Progenitor cell of endocrine pancreas (in vitro differentiated cells): ENCODE data around the gene MYBL2. TPM values are rescaled to one million over a fixed set of nuclear protein-coding genes. Genes with fewer than 3 reads are reported as not detected.
"Not testable (repeated sequence)": the region's sequence is repeated elsewhere in the genome, so short reads cannot be mapped to it uniquely, and the experiment has no call there.

Source experiments
- DNase-seq: peaks from one replicate; pipeline ENCODE4 v3.0.0; 2021; ENCODE audit warnings: low spot score; ENCODE audit not compliant: unreplicated experiment
- H3K27ac Mint-ChIP-seq: 2 replicates; pipeline ENCODE4 v1.8.0; 2021; ENCODE audit warnings: mild to moderate bottlenecking, moderate library complexity, mixed read lengths
- H3K27me3 Mint-ChIP-seq: 2 replicates; pipeline ENCODE4 v1.8.0; 2021; ENCODE audit warnings: mixed read lengths
- H3K36me3 Mint-ChIP-seq: 2 replicates; pipeline ENCODE4 v1.8.0; 2022; ENCODE audit warnings: mixed read lengths; ENCODE audit not compliant: insufficient read depth
- H3K4me1 Mint-ChIP-seq: 2 replicates; pipeline ENCODE4 v1.8.0; 2021; ENCODE audit warnings: low read depth, mixed read lengths
- H3K4me3 Mint-ChIP-seq: 2 replicates; pipeline ENCODE4 v1.8.0; 2021; ENCODE audit warnings: low read depth, mild to moderate bottlenecking, moderate library complexity, mixed read lengths
- H3K9me3 Mint-ChIP-seq: 2 replicates; pipeline ENCODE4 v1.8.0; 2021; ENCODE audit warnings: low read depth, mixed read lengths
- total RNA-seq: library from RNA; stranded (reverse); gene quantifications from 2 replicates; pipeline ENCODE4 v1.2.1, GENCODE V29; 2021
- TF ChIP-seq, protein P1 (sequence below): fragments of 200-600 bp; sonication (generic); IDR thresholded peaks from one replicate; pipeline ENCODE4 v1.5.0; 2021; ENCODE audit warnings: antibody characterized with exemption, mild to moderate bottlenecking; ENCODE audit not compliant: unreplicated experiment

MYBL2 gene
- total RNA-seq, 1 donor from 2014 or later, result 43.3 TPM

DNA sequence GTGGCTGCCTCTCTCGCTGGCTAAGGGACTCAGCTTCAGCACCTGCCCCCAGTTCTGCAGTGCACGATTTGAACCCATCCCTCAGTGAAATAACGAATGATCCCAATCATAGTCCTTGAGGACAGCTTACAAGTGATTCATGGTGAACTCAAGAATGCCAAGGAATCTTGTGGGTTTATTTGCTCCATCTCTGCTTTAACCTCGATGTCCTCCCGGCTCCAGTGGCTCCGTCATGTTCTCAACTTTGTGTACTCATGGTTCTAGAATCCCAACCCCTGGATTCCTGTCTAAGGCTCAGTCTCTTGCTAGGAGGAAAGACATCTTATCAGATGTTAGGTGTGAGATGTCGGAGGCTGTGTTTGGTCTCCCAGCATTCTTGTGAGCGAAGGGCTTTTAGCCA lies 88.9 kb downstream of the MYBL2 start:
- Mint-ChIP-seq H3K27ac (no peak overlapping the region), H3K4me3 (no peak overlapping the region), H3K36me3 (no peaks in the 10 kb centered on the region), H3K9me3 (peaks cover 3% of the 10 kb centered on the region), H3K27me3 (peaks cover 27% of the 10 kb centered on the region), H3K4me1 (no peaks in the 10 kb centered on the region)
- TF ChIP-seq, protein P1, sequence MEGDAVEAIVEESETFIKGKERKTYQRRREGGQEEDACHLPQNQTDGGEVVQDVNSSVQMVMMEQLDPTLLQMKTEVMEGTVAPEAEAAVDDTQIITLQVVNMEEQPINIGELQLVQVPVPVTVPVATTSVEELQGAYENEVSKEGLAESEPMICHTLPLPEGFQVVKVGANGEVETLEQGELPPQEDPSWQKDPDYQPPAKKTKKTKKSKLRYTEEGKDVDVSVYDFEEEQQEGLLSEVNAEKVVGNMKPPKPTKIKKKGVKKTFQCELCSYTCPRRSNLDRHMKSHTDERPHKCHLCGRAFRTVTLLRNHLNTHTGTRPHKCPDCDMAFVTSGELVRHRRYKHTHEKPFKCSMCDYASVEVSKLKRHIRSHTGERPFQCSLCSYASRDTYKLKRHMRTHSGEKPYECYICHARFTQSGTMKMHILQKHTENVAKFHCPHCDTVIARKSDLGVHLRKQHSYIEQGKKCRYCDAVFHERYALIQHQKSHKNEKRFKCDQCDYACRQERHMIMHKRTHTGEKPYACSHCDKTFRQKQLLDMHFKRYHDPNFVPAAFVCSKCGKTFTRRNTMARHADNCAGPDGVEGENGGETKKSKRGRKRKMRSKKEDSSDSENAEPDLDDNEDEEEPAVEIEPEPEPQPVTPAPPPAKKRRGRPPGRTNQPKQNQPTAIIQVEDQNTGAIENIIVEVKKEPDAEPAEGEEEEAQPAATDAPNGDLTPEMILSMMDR, result no peak
- no peak for DNase-seq

DNA sequence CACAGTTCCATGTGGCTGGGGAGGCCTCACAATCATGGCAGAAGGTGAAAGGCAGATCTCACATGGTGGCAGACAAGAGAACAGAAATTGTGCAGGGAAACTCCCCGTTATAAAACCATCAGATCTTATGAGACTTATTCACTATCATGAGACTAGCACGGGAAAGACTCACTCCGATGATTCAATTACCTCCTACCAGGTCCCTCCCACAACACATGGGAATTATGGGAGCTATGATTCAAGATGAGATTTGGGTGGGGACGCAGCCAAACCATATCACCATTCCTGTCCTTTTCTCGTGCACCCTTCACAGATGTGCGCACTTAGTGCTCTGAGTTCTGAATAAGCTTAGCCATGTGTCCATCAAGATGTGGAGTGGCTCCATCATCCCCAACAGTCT lies 91.0 kb downstream of the MYBL2 start:
- H3K9me3 Mint-ChIP-seq, H3K4me1 Mint-ChIP-seq, DNase-seq, H3K4me3 Mint-ChIP-seq, H3K36me3 Mint-ChIP-seq, H3K27ac Mint-ChIP-seq: not testable (repeated sequence)
- peaks cover 11% of the 10 kb centered on the region for H3K27me3 Mint-ChIP-seq

DNA sequence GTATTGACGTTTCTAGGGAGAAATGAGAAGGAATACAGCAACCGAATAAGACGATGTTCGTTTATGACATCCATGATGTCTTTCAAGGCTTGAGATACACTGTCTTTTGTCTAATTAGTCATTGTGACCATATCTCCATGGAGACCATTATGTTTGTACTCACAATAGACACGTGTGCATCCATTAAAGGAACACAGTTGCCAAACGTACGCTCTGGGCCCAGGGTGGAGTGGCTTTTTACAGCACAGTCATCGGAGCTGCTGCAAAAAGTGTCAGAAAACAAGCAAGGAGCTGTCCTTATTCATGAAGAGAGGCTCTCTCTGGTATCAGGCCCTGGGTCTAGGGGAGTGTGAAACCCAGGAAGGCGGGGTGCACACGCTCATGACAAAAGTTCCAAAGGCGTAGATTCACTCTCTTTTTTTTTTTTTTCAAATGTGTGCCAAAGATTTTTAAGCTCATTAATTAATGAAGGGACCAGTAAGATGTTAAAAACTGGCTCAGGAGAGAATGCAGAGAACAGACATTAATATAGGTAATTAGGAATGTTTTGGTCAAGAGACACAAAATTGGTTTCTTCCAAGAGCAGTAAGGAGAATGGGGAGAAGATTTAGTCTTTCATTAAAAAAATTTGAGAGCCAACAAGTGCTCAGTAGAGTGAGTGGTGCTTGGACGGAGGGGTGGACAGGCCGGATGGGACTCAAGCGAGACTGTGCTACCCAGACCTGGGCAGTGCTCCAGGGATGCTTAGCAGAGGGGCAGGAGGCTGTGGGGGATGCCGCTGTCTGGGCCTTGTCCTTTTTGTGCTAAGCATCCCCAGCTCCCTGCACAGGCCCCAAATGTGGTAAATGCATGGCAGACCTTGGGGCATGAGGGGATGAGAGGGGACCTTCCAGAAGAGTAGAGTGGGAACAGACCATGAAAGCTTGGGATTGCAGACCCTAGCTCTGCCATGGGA lies 94.7 kb downstream of the MYBL2 start:
- no peak for DNase-seq
- Mint-ChIP-seq H3K36me3 (no peaks in the 10 kb centered on the region), H3K4me3 (no peak overlapping the region), H3K27ac (no peak overlapping the region), H3K27me3 (peaks cover 7% of the 10 kb centered on the region), H3K9me3 (no peaks in the 10 kb centered on the region), H3K4me1 (no peaks in the 10 kb centered on the region)
- TF ChIP-seq, protein P1, result no peak

DNA sequence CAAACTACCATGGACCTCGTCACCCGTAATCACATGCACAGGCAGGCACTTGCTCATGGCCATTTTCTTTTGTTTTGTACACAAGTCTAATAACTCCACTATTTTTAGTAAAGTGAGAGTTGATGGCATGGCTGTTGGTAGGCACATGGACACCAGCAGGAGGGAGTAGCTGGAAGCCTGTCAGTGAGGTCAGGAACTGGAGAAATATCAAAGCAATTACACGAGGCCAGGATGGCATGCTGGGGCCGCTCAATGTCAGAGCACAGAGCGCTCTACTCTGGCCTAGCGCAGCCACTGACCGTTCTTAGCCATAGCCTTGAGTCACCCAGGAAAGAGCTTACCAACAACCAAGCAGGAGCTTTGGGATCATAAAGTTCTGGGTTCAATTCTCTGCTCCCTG lies 96.0 kb downstream of the MYBL2 start:
- H3K4me3 Mint-ChIP-seq, result no peak overlapping the region
- H3K36me3 Mint-ChIP-seq, result no peaks in the 10 kb centered on the region
- TF ChIP-seq, protein P1, result no peak
- no peaks in the 10 kb centered on the region for H3K9me3 Mint-ChIP-seq
- no peak for DNase-seq
- peaks cover 17% of the 10 kb centered on the region for H3K27me3 Mint-ChIP-seq
- no peak overlapping the region for H3K27ac Mint-ChIP-seq
- no peaks in the 10 kb centered on the region for H3K4me1 Mint-ChIP-seq

DNA sequence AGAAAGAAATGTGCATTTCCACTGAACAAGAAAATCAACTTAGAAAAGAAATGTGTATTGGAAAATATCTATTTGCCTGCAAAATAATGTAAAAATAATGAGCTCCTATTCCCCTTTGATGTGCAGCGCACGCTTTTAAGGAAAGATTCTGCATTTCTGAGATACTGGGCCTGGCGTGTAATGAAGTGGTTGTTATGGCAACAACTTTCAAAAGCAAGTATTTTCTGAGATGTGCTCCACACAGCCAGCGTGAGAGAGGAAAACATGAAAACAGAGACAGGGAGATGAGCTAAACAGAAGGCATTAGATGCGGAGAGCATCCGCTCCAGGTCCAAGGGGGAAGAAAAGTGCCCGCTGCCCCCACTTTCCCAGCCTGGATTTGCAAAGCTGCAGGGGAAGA lies 99.0 kb downstream of the MYBL2 start:
- no peak overlapping the region for H3K4me3 Mint-ChIP-seq
- peaks cover 33% of the 10 kb centered on the region for H3K27me3 Mint-ChIP-seq
- no peak for DNase-seq
- no peak overlapping the region for H3K27ac Mint-ChIP-seq
- no peaks in the 10 kb centered on the region for H3K36me3 Mint-ChIP-seq
- TF ChIP-seq, protein P1, result no peak
- no peaks in the 10 kb centered on the region for H3K4me1 Mint-ChIP-seq
- no peaks in the 10 kb centered on the region for H3K9me3 Mint-ChIP-seq

Other genes with a start within 250 kb of the MYBL2 start
- gene SRSF6, start 209.2 kb upstream of the MYBL2 start, total RNA-seq, result 369 and 381 TPM in 2 replicates
- gene L3MBTL1, start 159.4 kb upstream of the MYBL2 start, total RNA-seq, result 42.8 and 45.7 TPM in 2 replicates
- gene SGK2, start 108.1 kb upstream of the MYBL2 start, total RNA-seq, result 8.7 and 8.9 TPM in 2 replicates
- gene IFT52, start 76.2 kb upstream of the MYBL2 start, total RNA-seq, result 56.6 and 61.4 TPM in 2 replicates
- not detected in 2 replicates for gene GTSF1L, start 59.9 kb downstream of the MYBL2 start, total RNA-seq
- 2.5 and 2.8 TPM in 2 replicates for gene TOX2, start 247.7 kb downstream of the MYBL2 start, total RNA-seq